Epithelial cell of proximal tubule (primary cell): ENCODE data around the gene PPIE. TPM values are rescaled to one million over a fixed set of nuclear protein-coding genes. Genes with fewer than 3 reads are reported as not detected.

Experiments
- DNase-seq: peaks from one replicate; pipeline ENCODE4 v3.0.0-alpha.2; 2011; ENCODE audit warnings: low read depth
- H3K4me3 ChIP-seq: 2 replicates; pipeline ENCODE4 v1.5.1; 2011; ENCODE audit warnings: low read depth, mild to moderate bottlenecking, low read length
- total RNA-seq: library from RNA; depleted of rRNA; stranded (reverse); fragments of >200 nt; gene quantifications from 2 replicates; pipeline ENCODE4 v1.2.3, GENCODE V29; 2015
- TF ChIP-seq, protein P1 (sequence below): conservative IDR thresholded peaks from 2 replicates; pipeline ENCODE4 v1.5.1; 2012; ENCODE audit warnings: low read depth, mild to moderate bottlenecking, low read length

The PPIE gene
- total RNA-seq, 1 donor from 2014 or later = 58.7 TPM

DNA sequence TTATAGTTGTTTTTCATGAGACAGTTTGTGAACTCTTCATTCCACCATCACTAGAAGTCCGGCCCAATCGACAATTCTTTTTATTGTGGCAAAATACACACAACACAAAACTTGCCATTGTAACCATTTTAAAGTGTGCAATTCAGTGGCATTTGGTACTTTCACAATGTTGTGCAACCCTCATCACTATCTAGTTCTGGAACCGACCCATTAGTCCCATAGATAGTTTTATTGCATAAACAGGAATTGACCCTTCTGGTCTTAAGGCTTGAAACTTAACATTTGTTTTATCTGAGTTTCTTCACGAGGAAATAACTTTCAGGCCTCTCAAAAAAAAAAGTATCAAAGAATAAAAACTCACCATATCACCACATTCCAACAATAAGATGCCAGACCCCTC is 8.8 kb upstream of the PPIE start:
- H3K4me3 ChIP-seq = no peak overlapping the region
- no peak for DNase-seq
- TF ChIP-seq, protein P1, sequence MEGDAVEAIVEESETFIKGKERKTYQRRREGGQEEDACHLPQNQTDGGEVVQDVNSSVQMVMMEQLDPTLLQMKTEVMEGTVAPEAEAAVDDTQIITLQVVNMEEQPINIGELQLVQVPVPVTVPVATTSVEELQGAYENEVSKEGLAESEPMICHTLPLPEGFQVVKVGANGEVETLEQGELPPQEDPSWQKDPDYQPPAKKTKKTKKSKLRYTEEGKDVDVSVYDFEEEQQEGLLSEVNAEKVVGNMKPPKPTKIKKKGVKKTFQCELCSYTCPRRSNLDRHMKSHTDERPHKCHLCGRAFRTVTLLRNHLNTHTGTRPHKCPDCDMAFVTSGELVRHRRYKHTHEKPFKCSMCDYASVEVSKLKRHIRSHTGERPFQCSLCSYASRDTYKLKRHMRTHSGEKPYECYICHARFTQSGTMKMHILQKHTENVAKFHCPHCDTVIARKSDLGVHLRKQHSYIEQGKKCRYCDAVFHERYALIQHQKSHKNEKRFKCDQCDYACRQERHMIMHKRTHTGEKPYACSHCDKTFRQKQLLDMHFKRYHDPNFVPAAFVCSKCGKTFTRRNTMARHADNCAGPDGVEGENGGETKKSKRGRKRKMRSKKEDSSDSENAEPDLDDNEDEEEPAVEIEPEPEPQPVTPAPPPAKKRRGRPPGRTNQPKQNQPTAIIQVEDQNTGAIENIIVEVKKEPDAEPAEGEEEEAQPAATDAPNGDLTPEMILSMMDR = no peak

DNA sequence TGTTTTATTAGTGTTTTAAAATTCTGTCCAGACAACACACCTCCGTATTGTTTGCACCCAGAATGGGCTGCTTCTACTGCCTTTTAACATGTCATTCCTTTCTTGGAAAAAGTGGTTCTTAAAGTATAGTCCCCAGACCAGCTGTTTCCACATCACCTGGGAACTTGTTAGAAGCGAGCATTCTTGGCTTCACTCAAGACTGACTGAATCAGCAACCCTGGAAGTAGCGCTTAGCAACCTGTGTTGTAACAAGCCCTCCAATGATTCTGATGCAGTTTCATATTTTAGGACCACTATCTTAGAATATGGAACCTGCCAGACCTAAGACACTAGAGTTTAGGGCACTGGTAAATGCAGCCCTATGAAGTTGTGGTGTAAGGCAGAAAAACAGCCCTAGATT is 6.0 kb upstream of the PPIE start:
- DNase-seq = no peak
- TF ChIP-seq, protein P1 = no peak

DNA sequence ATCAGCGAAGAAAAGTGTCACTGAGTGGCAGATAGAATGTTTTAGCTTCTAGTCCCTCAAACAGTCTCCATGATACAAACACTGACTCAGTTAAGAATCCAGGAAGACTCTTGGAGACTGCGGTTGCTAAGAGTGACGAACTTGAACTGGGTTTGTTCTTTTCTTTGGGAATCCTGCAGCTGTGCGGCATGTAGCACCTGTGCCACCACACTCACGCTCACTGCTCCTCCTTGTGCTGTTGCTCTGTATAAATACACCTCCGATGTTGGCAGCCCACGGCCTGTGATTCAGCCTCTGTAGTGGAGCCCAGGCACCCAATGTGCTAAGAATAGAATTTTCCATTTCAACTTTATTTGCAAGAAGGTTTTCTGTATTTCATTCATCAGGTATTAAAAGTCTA is 5.5 kb upstream of the PPIE start:
- TF ChIP-seq, protein P1 = no peak
- DNase-seq = no peak

More for the DNA sequence above, 6.0 kb upstream of the PPIE start:
- H3K4me3 ChIP-seq = no peak overlapping the region

DNA sequence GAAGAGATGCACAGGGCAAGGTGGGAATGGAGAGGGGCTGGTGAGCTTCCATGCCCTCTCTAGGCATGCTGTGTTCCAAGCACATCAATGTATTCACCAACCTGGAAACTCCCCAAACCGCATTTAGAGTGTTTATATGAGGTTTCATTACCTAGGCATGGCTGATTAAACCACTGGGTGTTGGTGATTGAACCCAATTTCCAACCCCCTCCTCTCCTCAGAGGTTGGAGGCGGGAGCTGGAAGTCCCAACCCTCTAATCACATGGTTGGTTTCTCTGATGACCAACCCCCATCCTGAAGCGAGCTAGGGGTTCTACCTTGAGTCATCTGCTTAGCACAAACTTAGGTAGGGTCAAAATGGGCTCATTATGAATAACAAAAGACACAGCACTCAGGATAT is 3.0 kb upstream of the PPIE start:
- H3K4me3 ChIP-seq = no peak overlapping the region
- no peak for DNase-seq
- TF ChIP-seq, protein P1 = no peak

More for the DNA sequence above, 5.5 kb upstream of the PPIE start:
- H3K4me3 ChIP-seq = no peak overlapping the region

DNA sequence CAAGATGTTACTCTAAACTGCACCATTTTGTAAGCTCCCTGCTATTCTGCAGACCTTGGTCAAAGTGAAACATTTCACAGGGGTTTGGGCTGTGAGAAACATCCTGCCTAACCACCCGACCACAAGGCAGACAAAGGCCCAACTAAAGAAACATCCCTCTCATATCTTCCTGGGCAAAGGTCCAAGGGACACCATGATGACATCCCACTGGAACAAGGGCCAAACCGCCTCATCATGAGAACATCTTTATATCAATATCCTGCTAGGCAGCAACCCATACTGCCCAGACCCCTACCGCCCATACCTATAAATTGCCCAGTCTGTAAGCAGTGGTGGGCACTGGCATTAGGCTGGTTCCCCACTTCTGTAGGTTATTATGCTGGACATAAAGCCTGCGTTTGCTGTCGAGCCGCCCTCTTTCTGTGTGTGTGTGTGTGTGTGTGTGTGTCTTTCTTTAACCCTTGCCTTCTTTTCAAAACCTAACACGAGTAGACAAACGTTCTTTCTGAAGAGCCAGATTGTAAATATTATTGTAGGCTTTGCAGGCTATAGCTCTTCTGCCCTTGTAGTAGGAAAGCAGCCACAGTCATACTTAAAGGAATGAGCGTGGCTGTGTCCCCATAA is 1.0 kb upstream of the PPIE start:
- no peak for DNase-seq
- TF ChIP-seq, protein P1 = no peak
- no peak overlapping the region for H3K4me3 ChIP-seq

DNA sequence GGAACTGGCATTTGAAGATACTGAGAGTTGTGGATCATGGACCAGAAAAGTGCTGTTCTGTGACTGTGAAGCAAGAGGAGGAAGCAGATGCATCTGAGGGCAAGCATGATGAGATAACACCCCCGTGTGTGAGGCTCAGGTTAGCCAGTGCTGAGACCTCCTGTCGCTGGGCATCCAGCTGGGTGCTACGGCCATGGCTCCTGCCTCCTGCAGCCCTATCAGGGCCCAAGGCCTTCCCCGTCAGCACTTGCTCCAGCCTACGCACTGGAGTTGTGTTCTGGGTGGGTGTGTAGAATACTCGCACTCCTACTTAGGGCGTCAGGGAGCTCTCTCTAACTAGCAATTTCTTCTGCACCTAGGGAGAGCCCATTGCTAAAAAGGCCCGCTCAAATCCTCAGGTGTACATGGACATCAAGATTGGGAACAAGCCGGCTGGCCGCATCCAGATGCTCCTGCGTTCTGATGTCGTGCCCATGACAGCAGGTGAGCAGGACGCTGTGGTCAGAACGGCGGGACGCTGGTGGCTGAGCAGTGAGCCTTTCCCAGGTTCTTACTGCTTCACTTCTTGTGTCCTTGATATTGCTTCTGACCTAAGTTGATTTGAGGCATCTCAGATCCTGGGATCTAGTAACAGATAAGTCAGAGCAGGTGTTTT is 6.5 kb downstream of the PPIE start:
- no peak for DNase-seq
- H3K4me3 ChIP-seq = no peak overlapping the region
- TF ChIP-seq, protein P1 = no peak

DNA sequence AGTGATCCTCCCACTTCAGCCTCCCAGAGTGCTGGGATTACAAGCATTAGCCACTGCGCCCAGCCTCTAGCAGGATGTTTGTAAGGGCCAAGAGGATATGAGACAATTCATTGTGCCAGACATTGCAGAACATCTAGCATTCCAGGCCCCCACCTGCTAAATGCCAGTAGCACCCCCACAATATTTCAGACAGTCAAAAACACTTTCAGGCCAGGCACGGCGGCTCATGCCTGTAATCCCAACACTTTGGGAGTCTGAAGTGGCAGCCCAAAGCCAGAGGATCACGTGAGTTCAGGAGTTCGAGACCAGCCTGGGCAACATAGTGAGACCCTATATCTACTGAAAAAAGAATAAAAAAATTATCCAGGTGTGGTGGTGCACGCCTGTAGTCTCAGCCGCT is 12.9 kb downstream of the PPIE start:
- no peak overlapping the region for H3K4me3 ChIP-seq
- TF ChIP-seq, protein P1 = no peak
- DNase-seq = no peak
